ENCODE measurements around the gene HES5.

Gene HES5

DNA sequence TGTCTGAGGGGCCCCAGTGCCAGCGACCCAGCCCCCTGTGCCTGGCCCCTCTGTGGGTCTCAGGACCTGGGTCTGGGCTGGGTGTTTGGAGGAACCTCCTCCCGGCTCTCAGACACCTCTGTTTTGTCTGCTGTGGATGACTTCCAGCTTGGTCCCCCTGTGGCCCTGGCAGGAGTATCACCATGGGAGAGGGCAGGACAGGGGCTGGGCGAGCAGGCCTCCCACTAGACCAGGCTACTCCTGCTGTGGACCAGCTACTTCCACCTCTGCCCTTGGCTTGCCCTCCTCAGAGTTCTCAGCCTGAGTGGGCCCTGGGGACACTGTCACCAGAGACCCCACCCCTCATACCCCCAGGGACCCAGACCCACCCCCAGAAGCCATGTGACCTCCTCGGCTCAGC, 32.2 kb downstream of the HES5 start:
- TF ChIP-seq CTCF (IDR thresholded peaks at IDR 0.05): no peak

DNA sequence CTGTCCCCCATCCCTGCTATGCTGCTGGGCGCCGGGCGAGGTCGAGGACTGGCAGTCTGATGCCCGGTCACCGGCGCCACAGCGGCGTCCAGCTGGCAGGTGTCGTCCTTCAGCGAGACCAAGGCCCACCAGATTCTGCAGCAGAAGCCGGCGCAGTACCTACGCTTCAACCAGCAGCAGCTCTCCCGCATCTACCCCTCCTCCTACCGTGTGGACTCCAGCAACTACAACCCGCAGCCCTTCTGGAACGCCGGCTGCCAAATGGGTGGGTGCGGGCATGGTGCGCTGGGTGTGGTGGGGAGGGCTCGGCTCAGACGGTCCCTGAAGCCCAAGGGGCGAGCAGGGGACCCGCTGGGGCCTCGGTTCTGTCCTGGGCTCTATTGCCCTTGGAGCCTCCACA, 33.3 kb downstream of the HES5 start:
- no peak for TF ChIP-seq CTCF (IDR thresholded peaks at IDR 0.05)

DNA sequence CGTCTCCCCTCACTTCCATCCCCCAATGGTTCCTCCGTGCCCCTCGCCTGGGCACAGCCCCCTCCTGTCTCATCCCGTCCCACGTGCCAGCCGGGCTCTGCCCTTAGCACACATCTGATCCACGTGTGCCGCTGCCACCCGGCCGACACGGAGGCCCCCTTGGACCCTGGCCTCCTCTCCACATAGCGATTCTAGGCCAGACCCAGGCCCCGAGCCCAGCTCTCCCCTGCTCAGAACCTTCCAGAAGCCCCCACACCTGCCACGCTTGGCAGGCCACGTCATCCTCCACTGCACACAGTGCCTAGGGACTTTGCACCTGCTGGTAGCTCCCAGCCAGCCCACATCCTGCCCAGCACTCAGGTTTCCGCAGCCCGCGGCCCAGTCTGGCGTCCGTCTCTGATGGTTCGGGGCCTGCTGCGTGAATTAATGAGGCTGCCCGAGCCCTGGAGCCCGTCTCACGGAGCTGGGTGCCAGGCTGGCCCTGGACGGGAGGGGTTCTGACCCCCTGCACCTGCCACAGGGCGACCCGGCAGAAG, 33.9 kb downstream of the HES5 start:
- no peak for TF ChIP-seq CTCF (IDR thresholded peaks at IDR 0.05)

- no peak for TF ChIP-seq CTCF (IDR thresholded peaks at IDR 0.05)
Observed at GRCh38 chr1:2495546-2495945, 34.5 kb downstream of the HES5 start.

DNA sequence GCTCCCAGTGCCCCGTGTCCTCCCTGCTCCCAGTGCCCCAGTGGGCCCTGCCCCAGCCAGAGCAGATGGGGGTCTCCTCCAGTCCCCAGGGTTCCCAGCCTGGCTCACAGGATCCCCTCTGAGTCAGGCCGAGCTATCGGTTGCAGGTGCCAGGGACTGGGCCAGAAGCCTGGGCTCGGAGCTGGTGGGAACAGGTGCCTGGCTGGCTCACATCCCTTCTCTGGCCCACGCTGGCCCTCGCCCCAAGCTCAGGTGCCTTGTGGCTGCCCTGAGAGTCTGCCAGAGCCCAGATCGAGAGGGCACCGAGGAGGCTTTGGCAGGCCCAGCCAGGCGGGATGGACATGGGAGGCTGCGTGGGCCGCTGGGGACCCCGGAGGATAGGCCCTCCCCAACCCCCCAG, 35.0 kb downstream of the HES5 start:
- no peak for TF ChIP-seq CTCF (IDR thresholded peaks at IDR 0.05)

DNA sequence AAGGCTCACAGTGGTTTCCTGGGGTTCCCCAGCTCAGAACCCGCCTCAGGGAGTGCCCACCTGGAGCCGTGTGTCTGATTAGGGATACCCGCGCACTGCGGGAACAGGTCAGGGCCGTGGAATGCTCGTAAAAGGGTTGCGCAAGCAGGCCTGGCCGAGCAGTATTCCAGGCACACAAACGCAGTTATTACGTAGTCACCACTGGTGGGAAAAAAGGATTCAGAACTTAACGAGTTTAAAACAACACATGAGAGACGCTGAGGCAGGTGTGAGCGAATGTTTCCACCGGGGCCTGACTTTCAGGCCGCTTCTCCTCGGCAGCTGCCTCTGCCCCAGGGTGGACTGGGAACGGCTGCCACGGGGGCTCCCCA, 35.8 kb downstream of the HES5 start:
- no peak for TF ChIP-seq CTCF (IDR thresholded peaks at IDR 0.05)

DNA sequence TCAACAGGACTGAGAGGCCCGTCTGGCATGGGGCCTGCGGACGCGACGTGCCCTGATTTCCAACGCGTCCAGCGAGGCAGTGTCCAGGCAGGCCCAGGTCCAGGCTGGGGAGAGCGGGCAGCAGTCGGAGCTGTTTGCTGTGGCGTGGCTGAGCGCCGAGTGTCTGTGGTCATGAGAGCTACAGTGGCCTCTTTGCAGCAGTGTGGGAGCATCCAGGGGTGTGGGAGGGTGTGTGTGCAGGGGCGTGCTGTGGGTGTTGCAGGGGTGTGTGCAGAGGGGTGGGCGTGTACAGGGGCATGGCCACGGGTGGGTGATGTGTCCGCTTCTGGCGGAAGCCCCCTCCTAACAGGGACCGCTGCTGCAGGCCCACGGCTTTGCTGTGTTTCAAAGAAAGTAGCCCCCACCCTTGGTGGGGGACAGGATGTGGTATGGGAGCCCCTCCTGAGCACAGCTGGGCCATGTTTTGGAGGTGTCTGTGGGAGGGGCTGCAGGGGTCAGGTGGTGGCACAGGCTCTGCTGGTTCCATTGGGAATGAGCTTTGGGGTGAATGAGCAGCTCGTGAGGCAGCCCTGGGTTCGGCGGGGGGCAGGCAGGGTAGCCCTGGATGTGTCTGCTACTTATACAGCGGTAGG, 36.3 kb downstream of the HES5 start:
- no peak for TF ChIP-seq CTCF (IDR thresholded peaks at IDR 0.05)

GRCh38 chr1:2493218-2493617, 36.8 kb downstream of the HES5 start:
- no peak for TF ChIP-seq CTCF (IDR thresholded peaks at IDR 0.05)

Data from LNCAP (cell line).